Liver (tissue), 9 donors: ENCODE data around the gene PTP4A2. TPM values are rescaled to one million over a fixed set of nuclear protein-coding genes. Genes with fewer than 3 reads are reported as not detected.

Experiments used
- DNase-seq: peaks from one replicate; pipeline ENCODE4 v3.0.0-alpha.2; 2017; ENCODE audit warnings: low spot score
- H3K27ac ChIP-seq, 2 donors: one replicate each; pipeline ENCODE4 v1.7.0; 2013; ENCODE audit warnings: inconsistent platforms in 2 of 2, low read length in 2 of 2, control low read depth in 1 of 2, low read depth in 1 of 2, mild to moderate bottlenecking in 1 of 2
- H3K27me3 ChIP-seq, 4 donors: one replicate each; pipeline versions ENCODE4 v1.6.1 to v1.7.0; 2013; ENCODE audit warnings: low read length in 3 of 4, inconsistent platforms in 1 of 4, mild to moderate bottlenecking in 1 of 4, moderate library complexity in 1 of 4; ENCODE audit not compliant: control insufficient read depth in 4 of 4, insufficient read depth in 4 of 4
- H3K36me3 ChIP-seq, 4 donors: one replicate each; pipeline versions ENCODE4 v1.6.1 to v1.7.0; 2013; ENCODE audit warnings: low read length in 3 of 4, mild to moderate bottlenecking in 3 of 4, low read depth in 1 of 4, moderate library complexity in 1 of 4; ENCODE audit not compliant: control insufficient read depth in 4 of 4, insufficient read depth in 3 of 4
- H3K4me1 ChIP-seq, 4 donors: one replicate each; pipeline versions ENCODE4 v1.6.1 to v1.7.0; 2013; ENCODE audit warnings: low read length in 3 of 4, mild to moderate bottlenecking in 3 of 4, moderate library complexity in 1 of 4; ENCODE audit not compliant: control insufficient read depth in 4 of 4, insufficient read depth in 4 of 4
- H3K4me3 ChIP-seq, 3 donors: one replicate each; pipeline versions ENCODE4 v1.6.1 to v1.7.0; 2013; ENCODE audit warnings: low read length in 3 of 3, control low read depth in 1 of 3, low read depth in 1 of 3, mild to moderate bottlenecking in 1 of 3
- H3K9ac ChIP-seq, 2 donors: one replicate each; pipeline ENCODE4 v1.7.0; 2013; ENCODE audit warnings: low read length in 2 of 2, mild to moderate bottlenecking in 2 of 2, moderate library complexity in 2 of 2, control low read depth in 1 of 2, low read depth in 1 of 2
- H3K9me3 ChIP-seq, 4 donors: one replicate each; pipeline versions ENCODE4 v1.6.1 to v1.7.0; 2013; ENCODE audit warnings: low read length in 3 of 4; ENCODE audit not compliant: control insufficient read depth in 4 of 4
- EGR1 ChIP-seq, 2 donors: IDR thresholded peaks; 2 replicates each; pipeline ENCODE4 v1.6.1; 2016 to 2018; ENCODE audit warnings: antibody characterized with exemption in 2 of 2, low read depth in 2 of 2
- FOXA1 ChIP-seq: IDR thresholded peaks from 2 replicates; pipeline ENCODE4 v1.6.1; 2016; ENCODE audit warnings: antibody characterized with exemption
- FOXA2 ChIP-seq: IDR thresholded peaks from 2 replicates; pipeline ENCODE4 v1.6.1; 2016; ENCODE audit warnings: antibody characterized with exemption
- GABPA ChIP-seq, 2 donors: IDR thresholded peaks in 1 of 2; conservative IDR thresholded peaks in 1 of 2; 2 replicates each; pipeline ENCODE4 v1.6.1; 2016; ENCODE audit warnings: antibody characterized with exemption in 2 of 2, mild to moderate bottlenecking in 1 of 2, moderate library complexity in 1 of 2
- HNF4A ChIP-seq, 2 donors: conservative IDR thresholded peaks; 2 replicates each; pipeline ENCODE4 v1.6.1; 2016; ENCODE audit warnings: antibody characterized with exemption in 2 of 2, mild to moderate bottlenecking in 2 of 2
- HNF4G ChIP-seq: IDR thresholded peaks from 2 replicates; pipeline ENCODE4 v1.6.1; 2016; ENCODE audit warnings: antibody characterized with exemption
- NR2F2 ChIP-seq: IDR thresholded peaks from 2 replicates; pipeline ENCODE4 v1.6.1; 2016; ENCODE audit warnings: antibody characterized with exemption
- RAD21 ChIP-seq, 2 donors: IDR thresholded peaks; 2 replicates each; pipeline ENCODE4 v1.6.1; 2016; ENCODE audit warnings: antibody characterized with exemption in 2 of 2, mild to moderate bottlenecking in 2 of 2
- RXRA ChIP-seq, 2 donors: IDR thresholded peaks; 2 replicates each; pipeline ENCODE4 v1.6.1; 2017 to 2018; ENCODE audit warnings: antibody characterized with exemption in 2 of 2, mild to moderate bottlenecking in 1 of 2
- SP1 ChIP-seq: IDR thresholded peaks from 2 replicates; pipeline ENCODE4 v1.6.1; 2018; ENCODE audit warnings: antibody characterized with exemption, mild to moderate bottlenecking
- TAF1 ChIP-seq: conservative IDR thresholded peaks from 2 replicates; pipeline ENCODE4 v1.6.1; 2016; ENCODE audit warnings: antibody characterized with exemption, mild to moderate bottlenecking
- YY1 ChIP-seq: IDR thresholded peaks from 2 replicates; pipeline ENCODE4 v1.6.1; 2016; ENCODE audit warnings: antibody characterized with exemption, mild to moderate bottlenecking
- WGBS: extraction: QIAGEN DNeasy Blood & Tissue Kit; methylation state at CpG from one replicate; pipeline ENCODE4 v1.1.7; 2013; 5-methylcytosine and 5-hydroxymethylcytosine counted together
- polyA plus RNA-seq, 2 donors: library from polyadenylated mRNA; stranded (reverse) in 1 of 2; unstranded in 1 of 2; fragments of 200-250 nt in 1 of 2; fragments of >200 nt in 1 of 2; fragmentation: Nextera tagmentation in 1 of 2; extraction: Ambion mirVana in 1 of 2; gene quantifications; one replicate each; pipeline versions ENCODE4 v1.2.1 to v1.2.3, GENCODE V29; 2013 to 2015
- total RNA-seq, 2 donors: library from RNA; depleted of rRNA; stranded (reverse); fragments of >200 nt; gene quantifications; one replicate each; pipeline ENCODE4 v1.2.3, GENCODE V29; 2014
- TF ChIP-seq, protein P1 (sequence below): IDR thresholded peaks from 2 replicates; pipeline ENCODE4 v1.6.1; 2016; ENCODE audit warnings: antibody characterized with exemption
- TF ChIP-seq, protein P2 (sequence below): IDR thresholded peaks from 2 replicates; pipeline ENCODE4 v1.6.1; 2016; ENCODE audit warnings: antibody characterized with exemption
- TF ChIP-seq, protein P3 (sequence below): fragments of 150-350 bp; IDR thresholded peaks from 2 replicates; pipeline ENCODE4 v1.5.1; 2017; ENCODE audit warnings: improper control_type of control experiment, low read depth, low read length; ENCODE audit not compliant: missing input control
- TF ChIP-seq, protein P4 (sequence below): IDR thresholded peaks from 2 replicates; pipeline ENCODE4 v1.6.1; 2016; ENCODE audit warnings: antibody characterized with exemption, mild to moderate bottlenecking
- donor health status: healthy.
- donor health status: healthy.
- donor health status: healthy.
- donor health status: healthy.
- donor health status: healthy.

PTP4A2 gene
- total and polyA plus RNA-seq, 4 donors: 47.7 to 98.1 (median 71.9) TPM

DNA sequence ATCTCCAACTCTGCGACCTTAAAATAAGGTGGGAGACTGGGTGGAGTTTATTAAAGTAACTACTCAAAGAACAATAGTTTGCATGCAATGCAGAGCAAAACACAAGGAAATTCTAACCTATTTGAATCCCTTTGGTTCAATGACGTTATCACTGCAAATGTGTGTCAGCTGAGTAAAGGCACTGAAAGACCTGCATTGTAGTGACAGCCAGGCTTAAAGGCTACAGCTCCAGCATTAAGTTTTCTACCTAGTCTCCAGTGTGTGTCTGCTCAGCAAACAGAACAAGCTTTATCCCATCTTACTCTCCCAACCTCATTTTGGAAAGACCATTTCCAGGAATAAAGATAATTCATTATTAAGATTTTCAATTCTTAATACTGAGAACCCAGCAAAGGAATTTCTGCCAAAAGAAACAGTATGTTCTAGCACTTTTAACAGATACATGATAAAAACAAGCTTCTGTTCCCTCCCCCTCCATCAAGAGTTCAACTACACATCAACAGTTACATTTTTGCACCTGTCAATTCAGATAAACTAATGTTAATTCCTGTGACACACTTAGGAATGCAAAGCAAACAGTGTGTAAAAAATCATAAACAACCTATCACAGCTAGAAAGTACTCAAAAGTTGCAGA lies 14.2 kb downstream of the PTP4A2 start:
- Histone ChIP-seq H3K4me3 (no peak overlapping the region), H3K9ac (no peak overlapping the region), H3K36me3 (no peaks in the 10 kb centered on the region), H3K4me1 (peaks cover 7 to 34% (median 19%) of the 10 kb centered on the region in 4 donors), H3K27me3 (no peaks in the 10 kb centered on the region), H3K27ac (no peak overlapping the region), H3K9me3 (no peaks in the 10 kb centered on the region)
- WGBS: 67% methylated on average over 2 of the region's 2 CpGs
- DNase-seq: no peak
- TF ChIP-seq RXRA (IDR thresholded peaks at IDR 0.05): no peak
- no peak for TF ChIP-seq EGR1 (IDR thresholded peaks at IDR 0.05; ENCODE audit: low read depth in 2 of 2)
- no peak for TF ChIP-seq YY1
- TF ChIP-seq, protein P1, sequence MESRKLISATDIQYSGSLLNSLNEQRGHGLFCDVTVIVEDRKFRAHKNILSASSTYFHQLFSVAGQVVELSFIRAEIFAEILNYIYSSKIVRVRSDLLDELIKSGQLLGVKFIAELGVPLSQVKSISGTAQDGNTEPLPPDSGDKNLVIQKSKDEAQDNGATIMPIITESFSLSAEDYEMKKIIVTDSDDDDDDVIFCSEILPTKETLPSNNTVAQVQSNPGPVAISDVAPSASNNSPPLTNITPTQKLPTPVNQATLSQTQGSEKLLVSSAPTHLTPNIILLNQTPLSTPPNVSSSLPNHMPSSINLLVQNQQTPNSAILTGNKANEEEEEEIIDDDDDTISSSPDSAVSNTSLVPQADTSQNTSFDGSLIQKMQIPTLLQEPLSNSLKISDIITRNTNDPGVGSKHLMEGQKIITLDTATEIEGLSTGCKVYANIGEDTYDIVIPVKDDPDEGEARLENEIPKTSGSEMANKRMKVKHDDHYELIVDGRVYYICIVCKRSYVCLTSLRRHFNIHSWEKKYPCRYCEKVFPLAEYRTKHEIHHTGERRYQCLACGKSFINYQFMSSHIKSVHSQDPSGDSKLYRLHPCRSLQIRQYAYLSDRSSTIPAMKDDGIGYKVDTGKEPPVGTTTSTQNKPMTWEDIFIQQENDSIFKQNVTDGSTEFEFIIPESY: no peak
- TF ChIP-seq FOXA2: no peak
- TF ChIP-seq NR2F2: no peak
- TF ChIP-seq RAD21 (IDR thresholded peaks at IDR 0.05): no peak
- TF ChIP-seq GABPA (IDR thresholded peaks at IDR 0.05 in 1 of 2, conservative IDR thresholded peaks at IDR 0.05 in 1 of 2): no peak
- TF ChIP-seq, protein P2, sequence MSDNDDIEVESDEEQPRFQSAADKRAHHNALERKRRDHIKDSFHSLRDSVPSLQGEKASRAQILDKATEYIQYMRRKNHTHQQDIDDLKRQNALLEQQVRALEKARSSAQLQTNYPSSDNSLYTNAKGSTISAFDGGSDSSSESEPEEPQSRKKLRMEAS: no peak

DNA sequence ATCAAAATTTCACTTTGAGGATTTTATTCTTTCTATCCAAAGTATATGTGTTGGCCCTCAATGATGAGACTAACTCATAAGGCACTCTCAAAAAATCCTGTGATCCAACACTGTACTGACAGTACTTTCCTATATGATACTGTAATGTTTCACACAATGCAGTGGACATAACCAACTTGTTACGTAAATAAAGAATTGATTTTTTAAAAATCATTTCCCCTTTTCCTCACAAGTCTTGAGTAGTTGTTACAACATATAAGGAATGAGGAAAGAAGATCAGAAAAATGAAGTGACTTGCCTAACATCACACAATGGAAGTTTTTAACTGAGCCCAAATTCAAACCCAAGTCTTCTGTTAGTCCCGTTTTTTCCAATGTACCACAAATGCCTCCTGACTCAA lies 17.2 kb downstream of the PTP4A2 start:
- Histone ChIP-seq H3K27ac (no peak overlapping the region), H3K9ac (no peak overlapping the region), H3K36me3 (peaks cover 2 to 7% (median 5%) of the 10 kb centered on the region in 4 donors), H3K9me3 (no peaks in the 10 kb centered on the region), H3K4me3 (no peak overlapping the region), H3K4me1 (peaks cover 4 to 14% (median 7%) of the 10 kb centered on the region in 4 donors), H3K27me3 (no peaks in the 10 kb centered on the region)
- TF ChIP-seq SP1 (no peak), YY1 (no peak), EGR1 (IDR thresholded peaks at IDR 0.05; ENCODE audit: low read depth in 2 of 2) (no peak), HNF4G (no peak), NR2F2 (no peak), GABPA (IDR thresholded peaks at IDR 0.05 in 1 of 2, conservative IDR thresholded peaks at IDR 0.05 in 1 of 2) (no peak), RAD21 (IDR thresholded peaks at IDR 0.05) (no peak), FOXA2 (no peak), RXRA (IDR thresholded peaks at IDR 0.05) (no peak), HNF4A (conservative IDR thresholded peaks at IDR 0.05) (no peak), FOXA1 (no peak), TAF1 (no peak)
- TF ChIP-seq, protein P3, sequence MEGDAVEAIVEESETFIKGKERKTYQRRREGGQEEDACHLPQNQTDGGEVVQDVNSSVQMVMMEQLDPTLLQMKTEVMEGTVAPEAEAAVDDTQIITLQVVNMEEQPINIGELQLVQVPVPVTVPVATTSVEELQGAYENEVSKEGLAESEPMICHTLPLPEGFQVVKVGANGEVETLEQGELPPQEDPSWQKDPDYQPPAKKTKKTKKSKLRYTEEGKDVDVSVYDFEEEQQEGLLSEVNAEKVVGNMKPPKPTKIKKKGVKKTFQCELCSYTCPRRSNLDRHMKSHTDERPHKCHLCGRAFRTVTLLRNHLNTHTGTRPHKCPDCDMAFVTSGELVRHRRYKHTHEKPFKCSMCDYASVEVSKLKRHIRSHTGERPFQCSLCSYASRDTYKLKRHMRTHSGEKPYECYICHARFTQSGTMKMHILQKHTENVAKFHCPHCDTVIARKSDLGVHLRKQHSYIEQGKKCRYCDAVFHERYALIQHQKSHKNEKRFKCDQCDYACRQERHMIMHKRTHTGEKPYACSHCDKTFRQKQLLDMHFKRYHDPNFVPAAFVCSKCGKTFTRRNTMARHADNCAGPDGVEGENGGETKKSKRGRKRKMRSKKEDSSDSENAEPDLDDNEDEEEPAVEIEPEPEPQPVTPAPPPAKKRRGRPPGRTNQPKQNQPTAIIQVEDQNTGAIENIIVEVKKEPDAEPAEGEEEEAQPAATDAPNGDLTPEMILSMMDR: no peak
- TF ChIP-seq, protein P4, sequence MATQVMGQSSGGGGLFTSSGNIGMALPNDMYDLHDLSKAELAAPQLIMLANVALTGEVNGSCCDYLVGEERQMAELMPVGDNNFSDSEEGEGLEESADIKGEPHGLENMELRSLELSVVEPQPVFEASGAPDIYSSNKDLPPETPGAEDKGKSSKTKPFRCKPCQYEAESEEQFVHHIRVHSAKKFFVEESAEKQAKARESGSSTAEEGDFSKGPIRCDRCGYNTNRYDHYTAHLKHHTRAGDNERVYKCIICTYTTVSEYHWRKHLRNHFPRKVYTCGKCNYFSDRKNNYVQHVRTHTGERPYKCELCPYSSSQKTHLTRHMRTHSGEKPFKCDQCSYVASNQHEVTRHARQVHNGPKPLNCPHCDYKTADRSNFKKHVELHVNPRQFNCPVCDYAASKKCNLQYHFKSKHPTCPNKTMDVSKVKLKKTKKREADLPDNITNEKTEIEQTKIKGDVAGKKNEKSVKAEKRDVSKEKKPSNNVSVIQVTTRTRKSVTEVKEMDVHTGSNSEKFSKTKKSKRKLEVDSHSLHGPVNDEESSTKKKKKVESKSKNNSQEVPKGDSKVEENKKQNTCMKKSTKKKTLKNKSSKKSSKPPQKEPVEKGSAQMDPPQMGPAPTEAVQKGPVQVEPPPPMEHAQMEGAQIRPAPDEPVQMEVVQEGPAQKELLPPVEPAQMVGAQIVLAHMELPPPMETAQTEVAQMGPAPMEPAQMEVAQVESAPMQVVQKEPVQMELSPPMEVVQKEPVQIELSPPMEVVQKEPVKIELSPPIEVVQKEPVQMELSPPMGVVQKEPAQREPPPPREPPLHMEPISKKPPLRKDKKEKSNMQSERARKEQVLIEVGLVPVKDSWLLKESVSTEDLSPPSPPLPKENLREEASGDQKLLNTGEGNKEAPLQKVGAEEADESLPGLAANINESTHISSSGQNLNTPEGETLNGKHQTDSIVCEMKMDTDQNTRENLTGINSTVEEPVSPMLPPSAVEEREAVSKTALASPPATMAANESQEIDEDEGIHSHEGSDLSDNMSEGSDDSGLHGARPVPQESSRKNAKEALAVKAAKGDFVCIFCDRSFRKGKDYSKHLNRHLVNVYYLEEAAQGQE: no peak
- TF ChIP-seq, protein P2: no peak
- TF ChIP-seq, protein P1: no peak
- WGBS: 70% methylated on average over 2 of the region's 2 CpGs
- no peak for DNase-seq
